Measurements from ENCODE around the gene MAPK12. TPM values are rescaled to one million over a fixed set of nuclear protein-coding genes. Genes with fewer than 3 reads are reported as not detected.

Gene MAPK12
- total and polyA plus RNA-seq, 10 of the 15 experiments (the other 5 are each of a cell fraction or from before 2014, with no cell fraction given), result 1.1 to 38.9 (median 16.3) TPM

GRCh38 chr22:50270666-50271394 is 9.3 kb upstream of the MAPK12 start:
- BruUV-seq (replicated peaks), result no TSS peak
- Histone ChIP-seq H3K4me2 (ENCODE audit: control insufficient read depth, insufficient read depth) (peak overlapping the region; percentile 93), H3K79me2 (ENCODE audit: control insufficient read depth, insufficient read depth, low read length) (no peaks in the 10 kb centered on the region), H3K9ac (ENCODE audit: control insufficient read depth, insufficient read depth, low read length) (peak overlapping the region; percentile 22; the same call in 1 of the 2 replicates), H3K27ac (ENCODE audit: control insufficient read depth, insufficient read depth) (no peak overlapping the region), H2AFZ (ENCODE audit: control insufficient read depth, low read depth, low read length) (no peak overlapping the region), H3K27me3 (replicated peaks in 1 of 2; ENCODE audit: control insufficient read depth in 2 of 2, insufficient read depth in 2 of 2, low read length in 1 of 2) (no peaks in the 10 kb centered on the region), H3K9me3 (replicated peaks; ENCODE audit: control insufficient read depth, insufficient read depth, low read length) (no peaks in the 10 kb centered on the region), H3K4me3 (peak overlapping the region; percentile 76), H4K20me1 (ENCODE audit: control insufficient read depth, insufficient read depth) (no peaks in the 10 kb centered on the region), H3K4me1 (ENCODE audit: control insufficient read depth, insufficient read depth, low read length) (peaks cover 10% of the 10 kb centered on the region), H3K36me3 (ENCODE audit: control insufficient read depth in 2 of 2, insufficient read depth in 2 of 2, low read length in 1 of 2) (peaks cover 0 to 8% of the 10 kb centered on the region in 2 experiments; a peak in 2 of 4 replicates)
- DNase-seq (ENCODE audit: low read depth, low spot score) (no peak), ATAC-seq (peak; percentile 72), FAIRE-seq (no peak)
- ChIA-PET SMC1A (ENCODE audit: uncharacterized antibody, unreplicated experiment) (no interaction called here), POLR2A (interaction anchor here (0.6 to 2.1 kb wide), 3 partner anchors 8 to 20 kb away, joined by 5 to 7 read pairs (median 7); partner anchors contain the start of gene HDAC10), CTCF (interaction anchor here (1.3 to 2.9 kb wide), 3 partner anchors 19 to 58 kb away, joined by 5 to 20 read pairs (median 6); partner anchors contain the start of gene HDAC10), RAD21 (ENCODE audit: unreplicated experiment) (no interaction called here)
- in situ Hi-C loops (cut with MboI), result no loop called here
- intact Hi-C loops (cut with micrococcal nuclease; ENCODE audit: unreplicated experiment), result no loop called here
- 4% methylated on average over 53 of the region's 53 CpGs for WGBS (ENCODE audit: insufficient coverage, insufficient replicate concordance, low lambda C conversion rate, missing lambda C conversion rate)
- TF ChIP-seq NR2C1 (IDR thresholded peaks at IDR 0.05) (no peak), BMI1 (IDR thresholded peaks at IDR 0.05; ENCODE audit: borderline replicate concordance) (no peak), ZNF217 (IDR thresholded peaks at IDR 0.05) (no peak), RB1 (IDR thresholded peaks at IDR 0.05; ENCODE audit: borderline replicate concordance) (0 out of 2 replicates have a peak, but pooled peaks have one; percentile 39), ZNF592 (IDR thresholded peaks at IDR 0.05) (no peak), E2F4 (IDR thresholded peaks at IDR 0.05; ENCODE audit: low read depth, low read length) (no peak), ATF2 (IDR thresholded peaks at IDR 0.05; ENCODE audit: low read length) (no peak), HCFC1 (IDR thresholded peaks at IDR 0.05; ENCODE audit: low read length) (no peak), EZH2 (IDR thresholded peaks at IDR 0.05; ENCODE audit: borderline replicate concordance, control insufficient read depth, low read depth, low read length) (no peak), CUX1 (IDR thresholded peaks at IDR 0.05; ENCODE audit: insufficient replicate concordance, low read depth, low read length) (no peak)
